GM12891 (cell line): ENCODE data around the gene FZR1.

Experiments
- PAX5 ChIP-seq: IDR thresholded peaks from 2 replicates; pipeline ENCODE4 v1.6.1; 2011; ENCODE audit warnings: low read length, moderate library complexity, mild to moderate bottlenecking; ENCODE audit not compliant: insufficient read depth, severe bottlenecking
- POLR2A ChIP-seq: IDR thresholded peaks from 2 replicates; pipeline ENCODE4 v1.6.1; 2011; ENCODE audit warnings: low read depth, low read length, control low read depth
- POLR2AphosphoS5 ChIP-seq: IDR thresholded peaks from 2 replicates; pipeline ENCODE4 v1.6.1; 2011; ENCODE audit warnings: low read depth, low read length, control low read depth
- POU2F2 ChIP-seq: IDR thresholded peaks from 2 replicates; pipeline ENCODE4 v1.6.1; 2011; ENCODE audit warnings: low read depth, mild to moderate bottlenecking, control low read depth, low read length, moderate library complexity
- SPI1 ChIP-seq: IDR thresholded peaks from 2 replicates; pipeline ENCODE4 v1.6.1; 2011; ENCODE audit warnings: low read depth, low read length, control low read depth
- TAF1 ChIP-seq: IDR thresholded peaks from 2 replicates; pipeline ENCODE4 v1.6.1; 2011; ENCODE audit warnings: low read depth, low read length, control low read depth

DNA sequence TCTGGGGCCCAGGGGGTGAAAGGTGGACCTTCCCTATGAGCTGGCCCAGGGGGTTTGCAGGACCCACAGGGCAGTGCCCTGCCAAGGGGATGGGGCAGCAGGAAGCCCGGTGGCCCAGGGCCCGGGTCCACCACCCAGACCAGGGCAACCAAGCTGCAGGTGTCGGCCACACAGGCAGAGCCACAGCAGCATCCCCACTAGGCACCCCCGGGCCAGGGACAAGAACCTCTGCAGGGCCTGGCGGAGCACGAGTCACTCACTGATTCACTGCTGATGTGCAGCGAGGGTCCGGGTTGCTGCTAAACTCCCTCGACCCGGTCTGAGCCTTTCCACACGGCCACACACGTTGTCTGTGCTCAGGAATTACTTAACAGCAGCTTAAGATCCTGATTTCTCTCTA lies 8.8 kb downstream of the FZR1 start:
- TF ChIP-seq POLR2A (no peak), SPI1 (no peak), POLR2AphosphoS5 (no peak), TAF1 (no peak), POU2F2 (no peak), PAX5 (no peak)
